ENCODE measurements around the gene SMARCB1.

The SMARCB1 gene

GRCh38 chr22:23787600-23787896, 782 bp downstream of the SMARCB1 start:
- H3K4me3 ChIP-seq (replicated peaks; ENCODE audit: low read depth, low read length), result peak overlapping the region; percentile 74
- H3K36me3 ChIP-seq (ENCODE audit: control insufficient read depth, insufficient read depth, low read length), result peaks cover 7% of the 10 kb centered on the region
- no peak for DNase-seq (ENCODE audit: extremely low read depth, insufficient read length)
- H3K27me3 ChIP-seq (replicated peaks; ENCODE audit: control insufficient read depth, insufficient read depth, low read length), result no peaks in the 10 kb centered on the region
- TF ChIP-seq, protein P1, sequence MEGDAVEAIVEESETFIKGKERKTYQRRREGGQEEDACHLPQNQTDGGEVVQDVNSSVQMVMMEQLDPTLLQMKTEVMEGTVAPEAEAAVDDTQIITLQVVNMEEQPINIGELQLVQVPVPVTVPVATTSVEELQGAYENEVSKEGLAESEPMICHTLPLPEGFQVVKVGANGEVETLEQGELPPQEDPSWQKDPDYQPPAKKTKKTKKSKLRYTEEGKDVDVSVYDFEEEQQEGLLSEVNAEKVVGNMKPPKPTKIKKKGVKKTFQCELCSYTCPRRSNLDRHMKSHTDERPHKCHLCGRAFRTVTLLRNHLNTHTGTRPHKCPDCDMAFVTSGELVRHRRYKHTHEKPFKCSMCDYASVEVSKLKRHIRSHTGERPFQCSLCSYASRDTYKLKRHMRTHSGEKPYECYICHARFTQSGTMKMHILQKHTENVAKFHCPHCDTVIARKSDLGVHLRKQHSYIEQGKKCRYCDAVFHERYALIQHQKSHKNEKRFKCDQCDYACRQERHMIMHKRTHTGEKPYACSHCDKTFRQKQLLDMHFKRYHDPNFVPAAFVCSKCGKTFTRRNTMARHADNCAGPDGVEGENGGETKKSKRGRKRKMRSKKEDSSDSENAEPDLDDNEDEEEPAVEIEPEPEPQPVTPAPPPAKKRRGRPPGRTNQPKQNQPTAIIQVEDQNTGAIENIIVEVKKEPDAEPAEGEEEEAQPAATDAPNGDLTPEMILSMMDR (IDR thresholded peaks at IDR 0.05; ENCODE audit: insufficient read depth, low read length, poor library complexity, severe bottlenecking), result no peak

DNA sequence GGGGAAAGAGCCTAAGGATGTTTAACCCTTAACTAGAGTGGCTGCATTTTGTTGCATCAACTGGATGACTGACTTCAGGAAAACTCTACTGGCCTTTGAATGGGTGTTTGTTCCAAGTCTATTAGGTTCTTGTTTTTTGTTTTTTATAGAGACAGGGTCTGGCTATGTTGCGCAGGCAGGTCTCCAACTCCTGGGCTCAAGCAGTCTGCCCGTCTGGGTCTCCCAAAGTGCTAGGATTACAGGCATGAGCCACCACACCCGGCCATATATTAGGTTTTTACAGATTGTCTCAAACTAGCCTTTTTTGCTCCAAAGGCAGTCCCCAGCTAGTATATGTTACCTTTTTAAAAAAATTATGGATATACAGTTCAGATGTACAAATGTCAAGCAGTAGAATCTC, 1.1 kb downstream of the SMARCB1 start:
- Histone ChIP-seq H3K36me3 (ENCODE audit: control insufficient read depth, insufficient read depth, low read length) (peaks cover 7% of the 10 kb centered on the region), H3K4me3 (replicated peaks; ENCODE audit: low read depth, low read length) (peak overlapping the region; percentile 74), H3K27me3 (replicated peaks; ENCODE audit: control insufficient read depth, insufficient read depth, low read length) (no peaks in the 10 kb centered on the region)
- TF ChIP-seq, protein P1 (IDR thresholded peaks at IDR 0.05; ENCODE audit: insufficient read depth, low read length, poor library complexity, severe bottlenecking), result no peak
- no peak for DNase-seq (ENCODE audit: extremely low read depth, insufficient read length)

- H3K36me3 ChIP-seq (ENCODE audit: control insufficient read depth, insufficient read depth, low read length), result peaks cover 13% of the 10 kb centered on the region
- no peak overlapping the region for H3K4me3 ChIP-seq (replicated peaks; ENCODE audit: low read depth, low read length)
- TF ChIP-seq, protein P1 (IDR thresholded peaks at IDR 0.05; ENCODE audit: insufficient read depth, low read length, poor library complexity, severe bottlenecking), result no peak
- no peaks in the 10 kb centered on the region for H3K27me3 ChIP-seq (replicated peaks; ENCODE audit: control insufficient read depth, insufficient read depth, low read length)
- no peak for DNase-seq (ENCODE audit: extremely low read depth, insufficient read length)
These were observed 2.4 kb downstream of the SMARCB1 start for GRCh38 chr22:23789121-23789520.

- H3K27me3 ChIP-seq (replicated peaks; ENCODE audit: control insufficient read depth, insufficient read depth, low read length), result no peaks in the 10 kb centered on the region
- TF ChIP-seq, protein P1 (IDR thresholded peaks at IDR 0.05; ENCODE audit: insufficient read depth, low read length, poor library complexity, severe bottlenecking), result no peak
- DNase-seq (ENCODE audit: extremely low read depth, insufficient read length), result no peak
- H3K36me3 ChIP-seq (ENCODE audit: control insufficient read depth, insufficient read depth, low read length), result peaks cover 13% of the 10 kb centered on the region
- no peak overlapping the region for H3K4me3 ChIP-seq (replicated peaks; ENCODE audit: low read depth, low read length)
These were observed 2.9 kb downstream of the SMARCB1 start for GRCh38 chr22:23789638-23790037.

GRCh38 chr22:23790819-23791737, 4.3 kb downstream of the SMARCB1 start:
- TF ChIP-seq, protein P1 (IDR thresholded peaks at IDR 0.05; ENCODE audit: insufficient read depth, low read length, poor library complexity, severe bottlenecking), result no peak
- no peaks in the 10 kb centered on the region for H3K27me3 ChIP-seq (replicated peaks; ENCODE audit: control insufficient read depth, insufficient read depth, low read length)
- no peak for DNase-seq (ENCODE audit: extremely low read depth, insufficient read length)

More at GRCh38 chr22:23790819-23791737, 4.3 kb downstream of the SMARCB1 start:
- Histone ChIP-seq H3K36me3 (ENCODE audit: control insufficient read depth, insufficient read depth, low read length) (peaks cover 14% of the 10 kb centered on the region), H3K4me3 (replicated peaks; ENCODE audit: low read depth, low read length) (no peak overlapping the region)

All from GM06990 (cell line).